ENCODE results near the gene ACE.
"Not testable (repeated sequence)": the region's sequence is repeated elsewhere in the genome, so short reads cannot be mapped to it uniquely, and the experiment has no call there.

GRCh38 chr17:63454357-63454756 is 22.5 kb upstream of the ACE start:
- not testable (repeated sequence) for TF ChIP-seq ARNT (IDR thresholded peaks at IDR 0.05); SP1 (IDR thresholded peaks at IDR 0.05); CTBP1 (IDR thresholded peaks at IDR 0.05; ENCODE audit: borderline replicate concordance); FOXM1 (IDR thresholded peaks at IDR 0.05; ENCODE audit: borderline replicate concordance); FOXK2 (IDR thresholded peaks at IDR 0.05); L3MBTL2 (conservative IDR thresholded peaks at IDR 0.05); NFRKB (IDR thresholded peaks at IDR 0.05); SUZ12 (IDR thresholded peaks at IDR 0.05); ZNF384 (IDR thresholded peaks at IDR 0.05)

All from HEK293T (cell line).